H9 (cell line): ENCODE results near the gene ADAMTS2. TPM values are rescaled to one million over a fixed set of nuclear protein-coding genes. Genes with fewer than 3 reads are reported as not detected.
A peak's percentile ranks its signal among the peaks of the same experiment; 100 is the strongest.

Experiments used
- DNase-seq: peaks from one replicate; pipeline ENCODE4 v3.0.0-alpha.2; 2017
- H2AFZ ChIP-seq: one replicate; pipeline ENCODE4 v1.6.1; 2013; ENCODE audit warnings: mild to moderate bottlenecking, low read length, control low read depth, moderate library complexity
- H2AK5ac ChIP-seq: 2 replicates; pipeline ENCODE4 v1.6.1; 2013; ENCODE audit warnings: low read length, control low read depth, mixed read lengths; ENCODE audit not compliant: insufficient read length
- H2BK120ac ChIP-seq: one replicate; pipeline ENCODE4 v1.6.1; 2013; ENCODE audit warnings: low read depth, mild to moderate bottlenecking, low read length, control low read depth, inconsistent platforms; ENCODE audit not compliant: poor library complexity, severe bottlenecking
- H2BK12ac ChIP-seq: 2 replicates; pipeline ENCODE4 v1.6.1; 2013; ENCODE audit warnings: low read length, control low read depth, mixed read lengths, low read depth; ENCODE audit not compliant: insufficient read length
- H2BK15ac ChIP-seq: 2 replicates; pipeline ENCODE4 v1.6.1; 2013; ENCODE audit warnings: low read depth, low read length, control low read depth
- H2BK20ac ChIP-seq: one replicate; pipeline ENCODE4 v1.6.1; 2013; ENCODE audit warnings: low read depth, mild to moderate bottlenecking, low read length, control low read depth, inconsistent platforms; ENCODE audit not compliant: poor library complexity, severe bottlenecking
- H2BK5ac ChIP-seq: 2 replicates; pipeline ENCODE4 v1.6.1; 2013; ENCODE audit warnings: low read length, control low read depth, mixed read lengths; ENCODE audit not compliant: insufficient read length
- H3K14ac ChIP-seq: 2 replicates; pipeline ENCODE4 v1.6.1; 2013; ENCODE audit warnings: low read length, control low read depth; ENCODE audit not compliant: insufficient read depth
- H3K18ac ChIP-seq: 2 replicates; pipeline ENCODE4 v1.6.1; 2013; ENCODE audit warnings: low read depth, mild to moderate bottlenecking, mixed read lengths, low read length, control low read depth; ENCODE audit not compliant: insufficient read length
- H3K23ac ChIP-seq: 2 replicates; pipeline ENCODE4 v1.6.1; 2013; ENCODE audit warnings: low read length, control low read depth, mixed read lengths, low read depth; ENCODE audit not compliant: insufficient read length
- H3K23me2 ChIP-seq: 2 replicates; pipeline ENCODE4 v1.6.1; 2013; ENCODE audit warnings: low read depth, mild to moderate bottlenecking, mixed read lengths, low read length, control low read depth; ENCODE audit not compliant: insufficient read length, poor library complexity, severe bottlenecking
- H3K27ac ChIP-seq: 2 replicates; pipeline ENCODE4 v1.5.1; 2013; ENCODE audit warnings: low read length, control low read depth, mixed read lengths, low read depth; ENCODE audit not compliant: insufficient read length
- H3K27me3 ChIP-seq: 2 replicates; pipeline ENCODE4 v1.6.1; 2013; ENCODE audit warnings: low read length, control low read depth, inconsistent platforms; ENCODE audit not compliant: insufficient read depth
- H3K4ac ChIP-seq: 2 replicates; pipeline ENCODE4 v1.6.1; 2013; ENCODE audit warnings: low read depth, mild to moderate bottlenecking, control low read depth, inconsistent platforms, low read length, moderate library complexity
- H3K4me1 ChIP-seq: 2 replicates; pipeline ENCODE4 v1.6.1; 2013; ENCODE audit warnings: low read length, control low read depth, inconsistent platforms; ENCODE audit not compliant: insufficient read depth
- H3K4me2 ChIP-seq: 2 replicates; pipeline ENCODE4 v1.6.1; 2013; ENCODE audit warnings: low read length, control low read depth, mixed read lengths; ENCODE audit not compliant: insufficient read length, insufficient read depth
- H3K56ac ChIP-seq: 2 replicates; pipeline ENCODE4 v1.6.1; 2013; ENCODE audit warnings: low read depth, mild to moderate bottlenecking, mixed read lengths, low read length, control low read depth; ENCODE audit not compliant: insufficient read length
- H3K79me1 ChIP-seq: 2 replicates; pipeline ENCODE4 v1.6.1; 2013; ENCODE audit warnings: low read depth, mild to moderate bottlenecking, moderate library complexity, low read length, control low read depth, inconsistent platforms; ENCODE audit not compliant: insufficient read depth, poor library complexity, severe bottlenecking
- H3K79me2 ChIP-seq: 2 replicates; pipeline ENCODE4 v1.6.1; 2013; ENCODE audit warnings: low read length, control low read depth, inconsistent platforms; ENCODE audit not compliant: insufficient read depth
- H3K9ac ChIP-seq: 2 replicates; pipeline ENCODE4 v1.6.1; 2013; ENCODE audit warnings: low read length, control low read depth, mixed read lengths; ENCODE audit not compliant: insufficient read length; ENCODE audit errors: extremely low read depth
- H3K9me3 ChIP-seq: one replicate; pipeline ENCODE4 v1.6.1; 2013; ENCODE audit warnings: low read depth, low read length, inconsistent platforms; ENCODE audit not compliant: control insufficient read depth
- H3T11ph ChIP-seq: one replicate; pipeline ENCODE4 v1.6.1; 2013; ENCODE audit warnings: mild to moderate bottlenecking, low read length, control low read depth, inconsistent platforms
- H4K20me1 ChIP-seq: one replicate; pipeline ENCODE4 v1.6.1; 2013; ENCODE audit not compliant: control insufficient read depth, insufficient read length, insufficient read depth
- H4K5ac ChIP-seq: 2 replicates; pipeline ENCODE4 v1.6.1; 2013; ENCODE audit warnings: low read depth, mild to moderate bottlenecking, mixed read lengths, low read length, control low read depth; ENCODE audit not compliant: insufficient read length
- H4K8ac ChIP-seq: replicated peaks from 2 replicates; pipeline ENCODE4 v1.6.1; 2013; ENCODE audit warnings: low read length, control low read depth, mixed read lengths, low read depth; ENCODE audit not compliant: insufficient read length
- H4K91ac ChIP-seq: 2 replicates; pipeline ENCODE4 v1.6.1; 2013; ENCODE audit warnings: low read depth, mild to moderate bottlenecking, moderate library complexity, mixed read lengths, low read length, control low read depth; ENCODE audit not compliant: insufficient read length
- H3K27ac Mint-ChIP-seq, 3 experiments: 2 replicates in 2 of 3; 3 replicates in 1 of 3; pipeline ENCODE4 v1.8.0; 2020 to 2021; ENCODE audit warnings: mixed read lengths in 3 of 3, mild to moderate bottlenecking in 1 of 3, moderate library complexity in 1 of 3
- H3K27me3 Mint-ChIP-seq: 2 replicates; pipeline ENCODE4 v1.8.0; 2021; ENCODE audit warnings: low read depth, mild to moderate bottlenecking, moderate library complexity, mixed read lengths
- H3K36me3 Mint-ChIP-seq, 3 experiments: 2 replicates in 2 of 3; 3 replicates in 1 of 3; pipeline ENCODE4 v1.8.0; 2020 to 2021; ENCODE audit warnings: low read depth in 3 of 3, mixed read lengths in 3 of 3; ENCODE audit not compliant: insufficient read depth in 1 of 3
- H3K4me1 Mint-ChIP-seq, 2 experiments: 2 replicates each; pipeline ENCODE4 v1.8.0; 2020; ENCODE audit warnings: mixed read lengths in 2 of 2
- H3K4me3 Mint-ChIP-seq, 2 experiments: 2 replicates in 1 of 2; 3 replicates in 1 of 2; pipeline ENCODE4 v1.8.0; 2020 to 2021; ENCODE audit warnings: mild to moderate bottlenecking in 2 of 2, mixed read lengths in 2 of 2, moderate library complexity in 1 of 2
- H3K9me3 Mint-ChIP-seq, 2 experiments: 2 replicates in 1 of 2; 3 replicates in 1 of 2; pipeline ENCODE4 v1.8.0; 2020; ENCODE audit warnings: mild to moderate bottlenecking in 2 of 2, mixed read lengths in 2 of 2, moderate library complexity in 1 of 2
- CTCF ChIP-seq: fragments of 200-600 bp; sonication (generic); conservative IDR thresholded peaks from 3 replicates; pipeline ENCODE4 v1.8.0; 2021; ENCODE audit warnings: antibody characterized with exemption, mild to moderate bottlenecking
- WGBS: extraction: QIAGEN DNeasy Blood & Tissue Kit; methylation state at CpG from one replicate; pipeline ENCODE4 v1.1.7; 2013; ENCODE audit warnings: missing lambda C conversion rate, low lambda C conversion rate, mixed read lengths; ENCODE audit not compliant: insufficient read length; ENCODE audit errors: extremely low coverage; 5-methylcytosine and 5-hydroxymethylcytosine counted together
- total RNA-seq: library from RNA; stranded (reverse); gene quantifications from 2 replicates; pipeline ENCODE4 v1.2.1, GENCODE V29; 2021

ADAMTS2 gene
- total RNA-seq, 1 experiment from 2014 or later: 5.4 TPM

DNA sequence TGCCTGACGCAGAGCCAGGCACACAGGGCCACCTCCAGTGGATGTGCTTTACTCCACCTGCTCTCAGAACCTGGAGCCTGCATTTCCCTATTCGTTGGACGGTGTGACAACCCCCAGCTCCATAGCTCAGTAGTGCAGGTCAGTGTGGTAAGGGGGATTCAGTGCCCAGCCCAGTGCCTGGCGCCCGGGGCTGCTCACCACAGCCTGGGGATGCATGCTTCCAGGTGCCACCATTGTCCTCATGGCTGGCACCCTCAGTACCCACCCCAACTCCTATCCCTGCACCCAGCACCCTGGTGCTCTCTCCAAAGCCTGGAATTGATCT is 32.8 kb upstream of the ADAMTS2 start:
- Histone ChIP-seq H4K20me1 (no peaks in the 10 kb centered on the region), H3K27me3 (no peaks in the 10 kb centered on the region), H3K79me1 (no peaks in the 10 kb centered on the region), H2BK12ac (no peak overlapping the region), H3K18ac (no peak overlapping the region), H3K9me3 (no peaks in the 10 kb centered on the region), H3K4me2 (no peak overlapping the region), H3K4me1 (no peaks in the 10 kb centered on the region), H3K4ac (no peak overlapping the region), H2BK20ac (no peak overlapping the region), H2AK5ac (no peak overlapping the region), H3K14ac (no peak overlapping the region), H3K23ac (no peak overlapping the region), H2BK120ac (no peak overlapping the region), H4K91ac (no peak overlapping the region), H2BK5ac (no peak overlapping the region), H3T11ph (no peak overlapping the region), H3K79me2 (no peaks in the 10 kb centered on the region), H3K23me2 (no peaks in the 10 kb centered on the region), H3K56ac (no peak overlapping the region), H4K8ac (no peak overlapping the region), H2AFZ (no peak overlapping the region), H4K5ac (no peak overlapping the region), H2BK15ac (no peak overlapping the region), H3K9ac (no peak overlapping the region), H3K27ac (no peak overlapping the region)
- Mint-ChIP-seq H3K4me3 (no peak overlapping the region; a peak in 1 of 5 replicates), H3K36me3 (peaks cover 0 to 5% (median 4%) of the 10 kb centered on the region in 3 experiments; a peak in 5 of 7 replicates), H3K27ac (no peak overlapping the region), H3K4me1 (peaks cover 0 to 5% of the 10 kb centered on the region in 2 experiments; a peak in 2 of 4 replicates), H3K27me3 (peaks cover 7% of the 10 kb centered on the region), H3K9me3 (peaks cover 8 to 16% of the 10 kb centered on the region in 2 experiments; a peak in 3 of 5 replicates)
- DNase-seq: peak; percentile 12
- no CpG with 5 or more reads among the region's 5 CpGs for WGBS
- TF ChIP-seq CTCF: no peak
